Panc1 (cell line): ENCODE measurements around the gene PTGIS.

Experiments
- POLR2AphosphoS5 ChIP-seq: IDR thresholded peaks from 2 replicates; pipeline ENCODE4 v1.6.1; 2012; ENCODE audit warnings: mild to moderate bottlenecking, low read depth, low read length, moderate library complexity
- SIN3A ChIP-seq: IDR thresholded peaks from 2 replicates; pipeline ENCODE4 v1.6.1; 2012; ENCODE audit warnings: low read depth, mild to moderate bottlenecking, low read length, moderate library complexity, borderline replicate concordance; ENCODE audit not compliant: insufficient read depth
- TCF7L2 ChIP-seq: IDR thresholded peaks from 2 replicates; pipeline ENCODE4 v1.6.1; 2011; ENCODE audit warnings: mild to moderate bottlenecking, low read depth, low read length, inconsistent platforms
- TF ChIP-seq, protein P1 (sequence below): fragments of 450-650 bp; IDR thresholded peaks from 2 replicates; pipeline ENCODE4 v1.5.1; 2017; ENCODE audit warnings: mild to moderate bottlenecking
- TF ChIP-seq, protein P2 (sequence below), 2 experiments: IDR thresholded peaks; 2 replicates each; pipeline ENCODE4 v1.6.1; 2011 to 2012; ENCODE audit warnings: low read depth in 2 of 2, control low read depth in 1 of 2, low read length in 1 of 2, mild to moderate bottlenecking in 1 of 2, moderate library complexity in 1 of 2; ENCODE audit not compliant: insufficient read depth in 1 of 2

- TF ChIP-seq, protein P1, sequence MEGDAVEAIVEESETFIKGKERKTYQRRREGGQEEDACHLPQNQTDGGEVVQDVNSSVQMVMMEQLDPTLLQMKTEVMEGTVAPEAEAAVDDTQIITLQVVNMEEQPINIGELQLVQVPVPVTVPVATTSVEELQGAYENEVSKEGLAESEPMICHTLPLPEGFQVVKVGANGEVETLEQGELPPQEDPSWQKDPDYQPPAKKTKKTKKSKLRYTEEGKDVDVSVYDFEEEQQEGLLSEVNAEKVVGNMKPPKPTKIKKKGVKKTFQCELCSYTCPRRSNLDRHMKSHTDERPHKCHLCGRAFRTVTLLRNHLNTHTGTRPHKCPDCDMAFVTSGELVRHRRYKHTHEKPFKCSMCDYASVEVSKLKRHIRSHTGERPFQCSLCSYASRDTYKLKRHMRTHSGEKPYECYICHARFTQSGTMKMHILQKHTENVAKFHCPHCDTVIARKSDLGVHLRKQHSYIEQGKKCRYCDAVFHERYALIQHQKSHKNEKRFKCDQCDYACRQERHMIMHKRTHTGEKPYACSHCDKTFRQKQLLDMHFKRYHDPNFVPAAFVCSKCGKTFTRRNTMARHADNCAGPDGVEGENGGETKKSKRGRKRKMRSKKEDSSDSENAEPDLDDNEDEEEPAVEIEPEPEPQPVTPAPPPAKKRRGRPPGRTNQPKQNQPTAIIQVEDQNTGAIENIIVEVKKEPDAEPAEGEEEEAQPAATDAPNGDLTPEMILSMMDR = no peak
- no peak for TF ChIP-seq POLR2AphosphoS5
- TF ChIP-seq, protein P2, sequence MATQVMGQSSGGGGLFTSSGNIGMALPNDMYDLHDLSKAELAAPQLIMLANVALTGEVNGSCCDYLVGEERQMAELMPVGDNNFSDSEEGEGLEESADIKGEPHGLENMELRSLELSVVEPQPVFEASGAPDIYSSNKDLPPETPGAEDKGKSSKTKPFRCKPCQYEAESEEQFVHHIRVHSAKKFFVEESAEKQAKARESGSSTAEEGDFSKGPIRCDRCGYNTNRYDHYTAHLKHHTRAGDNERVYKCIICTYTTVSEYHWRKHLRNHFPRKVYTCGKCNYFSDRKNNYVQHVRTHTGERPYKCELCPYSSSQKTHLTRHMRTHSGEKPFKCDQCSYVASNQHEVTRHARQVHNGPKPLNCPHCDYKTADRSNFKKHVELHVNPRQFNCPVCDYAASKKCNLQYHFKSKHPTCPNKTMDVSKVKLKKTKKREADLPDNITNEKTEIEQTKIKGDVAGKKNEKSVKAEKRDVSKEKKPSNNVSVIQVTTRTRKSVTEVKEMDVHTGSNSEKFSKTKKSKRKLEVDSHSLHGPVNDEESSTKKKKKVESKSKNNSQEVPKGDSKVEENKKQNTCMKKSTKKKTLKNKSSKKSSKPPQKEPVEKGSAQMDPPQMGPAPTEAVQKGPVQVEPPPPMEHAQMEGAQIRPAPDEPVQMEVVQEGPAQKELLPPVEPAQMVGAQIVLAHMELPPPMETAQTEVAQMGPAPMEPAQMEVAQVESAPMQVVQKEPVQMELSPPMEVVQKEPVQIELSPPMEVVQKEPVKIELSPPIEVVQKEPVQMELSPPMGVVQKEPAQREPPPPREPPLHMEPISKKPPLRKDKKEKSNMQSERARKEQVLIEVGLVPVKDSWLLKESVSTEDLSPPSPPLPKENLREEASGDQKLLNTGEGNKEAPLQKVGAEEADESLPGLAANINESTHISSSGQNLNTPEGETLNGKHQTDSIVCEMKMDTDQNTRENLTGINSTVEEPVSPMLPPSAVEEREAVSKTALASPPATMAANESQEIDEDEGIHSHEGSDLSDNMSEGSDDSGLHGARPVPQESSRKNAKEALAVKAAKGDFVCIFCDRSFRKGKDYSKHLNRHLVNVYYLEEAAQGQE (IDR thresholded peaks at IDR 0.05; ENCODE audit: insufficient read depth in 1 of 2, low read depth in 2 of 2, low read length in 1 of 2) = no peak
- no peak for TF ChIP-seq SIN3A
- TF ChIP-seq TCF7L2 = no peak
Observed at GRCh38 chr20:49543071-49543857, 24.7 kb downstream of the PTGIS start.
